IMR-90 (cell line): ENCODE data around the gene PIGU. TPM values are rescaled to one million over a fixed set of nuclear protein-coding genes. Genes with fewer than 3 reads are reported as not detected.
A peak's percentile ranks its signal among the peaks of the same experiment; 100 is the strongest.

Experiments
- ATAC-seq: fragments of 200-7000 bp; cut with Tn5 transposase; 2 replicates; pipeline ENCODE4 v1.9.1; 2020; ENCODE audit warnings: low read depth, mild to moderate bottlenecking, moderate library complexity
- BruUV-seq: library from RNA; stranded (reverse); fragments of 400-500 nt; replicated peaks from 2 replicates; lab custom pipeline; 2021; lab: Mats Ljungman, UMichigan
- CTCF ChIA-PET: fragments of 300-600 bp; formaldehyde crosslinking; extraction: SDS; loops from one replicate; lab custom pipeline; 2021; ENCODE audit warnings: antibody characterized with exemption; lab: Yijun Ruan, JAX
- POLR2A ChIA-PET: fragments of 300-600 bp; sonication (Branson Sonifier 250); formaldehyde crosslinking; loops from one replicate; lab custom pipeline; 2022; ENCODE audit warnings: antibody characterized with exemption; ENCODE audit not compliant: unreplicated experiment; lab: Charles Lee
- DNase-seq: peaks from one replicate; pipeline ENCODE4 v3.0.0; 2013
- H2AFZ ChIP-seq: replicated peaks from 2 replicates; pipeline ENCODE3; 2013; ENCODE audit warnings: low read length, mild to moderate bottlenecking; ENCODE audit not compliant: poor library complexity
- H2AK5ac ChIP-seq: 2 replicates; pipeline ENCODE4 v1.6.1; 2013; ENCODE audit warnings: low read depth, low read length, inconsistent platforms
- H2AK9ac ChIP-seq: replicated peaks from 2 replicates; pipeline ENCODE3; 2013; ENCODE audit warnings: mild to moderate bottlenecking, low read depth, low read length, moderate library complexity; ENCODE audit not compliant: poor library complexity
- H2BK120ac ChIP-seq: 2 replicates; pipeline ENCODE4 v1.6.1; 2013; ENCODE audit warnings: low read depth, low read length, inconsistent platforms
- H2BK15ac ChIP-seq: 3 replicates; pipeline ENCODE4 v1.6.1; 2013; ENCODE audit warnings: low read depth, low read length, inconsistent platforms
- H2BK20ac ChIP-seq: 2 replicates; pipeline ENCODE4 v1.6.1; 2013; ENCODE audit warnings: low read depth, mild to moderate bottlenecking, inconsistent platforms, low read length, moderate library complexity
- H2BK5ac ChIP-seq: 2 replicates; pipeline ENCODE4 v1.6.1; 2013; ENCODE audit warnings: mild to moderate bottlenecking, low read depth, low read length, inconsistent platforms; ENCODE audit not compliant: poor library complexity, severe bottlenecking
- H3K14ac ChIP-seq: replicated peaks from 2 replicates; pipeline ENCODE4 v1.6.1; 2013; ENCODE audit warnings: low read depth, low read length, inconsistent platforms
- H3K18ac ChIP-seq: 2 replicates; pipeline ENCODE4 v1.6.1; 2013; ENCODE audit warnings: low read depth, low read length, control low read depth
- H3K23ac ChIP-seq: 2 replicates; pipeline ENCODE4 v1.6.1; 2013; ENCODE audit warnings: low read depth, low read length, inconsistent platforms
- H3K27ac ChIP-seq: 2 replicates; pipeline ENCODE4 v1.5.1; 2013; ENCODE audit warnings: mild to moderate bottlenecking, control low read depth, low read length; ENCODE audit not compliant: insufficient read depth
- H3K27me3 ChIP-seq: 2 replicates; pipeline ENCODE4 v1.6.1; 2013; ENCODE audit warnings: low read length; ENCODE audit not compliant: control insufficient read depth, insufficient read depth
- H3K36me3 ChIP-seq: 2 replicates; pipeline ENCODE4 v1.6.1; 2013; ENCODE audit warnings: low read length, mixed read lengths; ENCODE audit not compliant: control insufficient read depth, insufficient read depth
- H3K4ac ChIP-seq: 2 replicates; pipeline ENCODE4 v1.6.1; 2013; ENCODE audit warnings: low read depth, low read length, inconsistent platforms
- H3K4me1 ChIP-seq: 2 replicates; pipeline ENCODE4 v1.6.1; 2013; ENCODE audit warnings: low read length, mixed read lengths; ENCODE audit not compliant: control insufficient read depth, insufficient read depth
- H3K4me2 ChIP-seq: 2 replicates; pipeline ENCODE4 v1.6.1; 2013; ENCODE audit warnings: low read depth, mild to moderate bottlenecking, control low read depth, low read length, moderate library complexity
- H3K4me3 ChIP-seq: 2 replicates; pipeline ENCODE4 v1.5.1; 2013; ENCODE audit warnings: low read depth, mild to moderate bottlenecking, control low read depth, low read length, moderate library complexity; ENCODE audit not compliant: insufficient read depth
- H3K56ac ChIP-seq: 2 replicates; pipeline ENCODE4 v1.6.1; 2013; ENCODE audit warnings: low read length, inconsistent platforms; ENCODE audit not compliant: insufficient read depth; ENCODE audit errors: extremely low read depth
- H3K79me1 ChIP-seq, 2 experiments: 2 replicates each; pipeline ENCODE4 v1.6.1; 2013; ENCODE audit warnings: low read length in 2 of 2, inconsistent platforms in 1 of 2, low read depth in 1 of 2
- H3K9ac ChIP-seq: 2 replicates; pipeline ENCODE4 v1.6.1; 2013; ENCODE audit warnings: low read depth, low read length, control low read depth
- H3K9me1 ChIP-seq: 2 replicates; pipeline ENCODE4 v1.6.1; 2013; ENCODE audit warnings: low read length, inconsistent platforms; ENCODE audit not compliant: insufficient read depth
- H3K9me3 ChIP-seq: 2 replicates; pipeline ENCODE4 v1.6.1; 2013; ENCODE audit warnings: low read length; ENCODE audit not compliant: control insufficient read depth, insufficient read depth
- H4K20me1 ChIP-seq: 2 replicates; pipeline ENCODE4 v1.6.1; 2013; ENCODE audit warnings: low read length, inconsistent platforms; ENCODE audit not compliant: insufficient read depth
- H4K5ac ChIP-seq: 2 replicates; pipeline ENCODE4 v1.6.1; 2013; ENCODE audit warnings: mild to moderate bottlenecking, low read depth, low read length, control low read depth
- H4K8ac ChIP-seq, 2 experiments: 2 replicates each; pipeline ENCODE4 v1.6.1; 2013; ENCODE audit warnings: low read depth in 2 of 2, low read length in 2 of 2, control low read depth in 1 of 2, inconsistent platforms in 1 of 2
- H4K91ac ChIP-seq: 2 replicates; pipeline ENCODE4 v1.6.1; 2013; ENCODE audit warnings: low read depth, low read length, inconsistent platforms; ENCODE audit not compliant: insufficient read depth
- BHLHE40 ChIP-seq: fragments of 150-350 bp; IDR thresholded peaks from 2 replicates; pipeline ENCODE4 v1.6.1; 2016; ENCODE audit warnings: mild to moderate bottlenecking, low read depth, low read length
- CEBPB ChIP-seq: IDR thresholded peaks from 2 replicates; pipeline ENCODE4 v1.6.1; 2012; ENCODE audit warnings: low read depth, low read length, improper control_type of control experiment
- CHD1 ChIP-seq: IDR thresholded peaks from 2 replicates; pipeline ENCODE4 v1.6.1; 2012; ENCODE audit warnings: low read depth, low read length, improper control_type of control experiment
- CTCF ChIP-seq: conservative IDR thresholded peaks from 2 replicates; pipeline ENCODE4 v1.5.1; 2012; ENCODE audit warnings: mild to moderate bottlenecking, low read depth, low read length, improper control_type of control experiment
- ELK1 ChIP-seq: fragments of 150-350 bp; IDR thresholded peaks from 2 replicates; pipeline ENCODE4 v1.6.1; 2016; ENCODE audit warnings: low read depth, mild to moderate bottlenecking, low read length, moderate library complexity, borderline replicate concordance
- FOS ChIP-seq: fragments of 150-350 bp; IDR thresholded peaks from 2 replicates; pipeline ENCODE4 v1.6.1; 2016; ENCODE audit warnings: low read depth, low read length
- MAFK ChIP-seq: IDR thresholded peaks from 2 replicates; pipeline ENCODE4 v1.6.1; 2012; ENCODE audit warnings: low read depth, low read length, improper control_type of control experiment
- MAZ ChIP-seq: IDR thresholded peaks from 2 replicates; pipeline ENCODE4 v1.6.1; 2012; ENCODE audit warnings: low read depth, mild to moderate bottlenecking, low read length, improper control_type of control experiment, moderate library complexity, borderline replicate concordance
- MXI1 ChIP-seq: IDR thresholded peaks from 2 replicates; pipeline ENCODE4 v1.6.1; 2012; ENCODE audit warnings: low read depth, mild to moderate bottlenecking, low read length, moderate library complexity, borderline replicate concordance
- NFE2L2 ChIP-seq: fragments of 150-350 bp; IDR thresholded peaks from 2 replicates; pipeline ENCODE4 v1.6.1; 2016; ENCODE audit warnings: low read depth, mild to moderate bottlenecking, low read length
- POLR2A ChIP-seq: IDR thresholded peaks from 2 replicates; pipeline ENCODE4 v1.6.1; 2012; ENCODE audit warnings: mild to moderate bottlenecking, low read depth, low read length
- RAD21 ChIP-seq: IDR thresholded peaks from 2 replicates; pipeline ENCODE4 v1.6.1; 2012; ENCODE audit warnings: low read length, improper control_type of control experiment
- RCOR1 ChIP-seq: IDR thresholded peaks from 2 replicates; pipeline ENCODE4 v1.6.1; 2012; ENCODE audit warnings: mild to moderate bottlenecking, low read length, improper control_type of control experiment; ENCODE audit not compliant: insufficient replicate concordance
- RFX5 ChIP-seq: IDR thresholded peaks from 2 replicates; pipeline ENCODE4 v1.8.0; 2012; ENCODE audit warnings: low read depth, mild to moderate bottlenecking, low read length, moderate library complexity
- SMC3 ChIP-seq: fragments of 150-350 bp; IDR thresholded peaks from 2 replicates; pipeline ENCODE4 v1.6.1; 2016; ENCODE audit warnings: low read depth, mild to moderate bottlenecking, antibody characterized with exemption, low read length, moderate library complexity
- USF2 ChIP-seq: fragments of 150-350 bp; IDR thresholded peaks from 2 replicates; pipeline ENCODE4 v1.6.1; 2017; ENCODE audit warnings: mild to moderate bottlenecking, antibody characterized with exemption, low read length, low read depth
- WGBS, 2 experiments: methylation state at CpG; one replicate each; pipeline versions ENCODE4 v1.1.5 to v1.1.7; 2013; ENCODE audit warnings: missing lambda C conversion rate in 2 of 2; ENCODE audit not compliant: insufficient read length in 1 of 2; ENCODE audit errors: extremely low coverage in 2 of 2; 5-methylcytosine and 5-hydroxymethylcytosine counted together
- dilution Hi-C: fragments of 300-500 bp; cut with HindIII; formaldehyde crosslinking; loops from one replicate; pipeline ENCODE4 v1.14.3; 2018; ENCODE audit warnings: low sequenced_read_pairs; ENCODE audit not compliant: unreplicated experiment
- in situ Hi-C: fragments of 300-500 bp; cut with MboI; formaldehyde crosslinking; loops from 3 replicates; pipeline ENCODE4 v1.14.3; 2019; ENCODE audit warnings: low sequenced_read_pairs, inconsistent platforms, mixed read lengths
- intact Hi-C: fragments of 100-400 bp; cut with micrococcal nuclease; formaldehyde crosslinking; loops from 2 replicates; pipeline ENCODE4 v1.10.0; 2022
- polyA plus RNA-seq, 3 experiments: library from polyadenylated mRNA; depleted of rRNA; stranded (reverse); fragments of >200 nt; gene quantifications; 2 replicates each; pipeline ENCODE4 v1.2.3, GENCODE V29; 2012; ENCODE audit warnings: low replicate concordance in 1 of 3
- total RNA-seq: library from RNA; depleted of rRNA; stranded (reverse); fragments of >200 nt; gene quantifications from 2 replicates; pipeline ENCODE4 v1.2.3, GENCODE V29; 2012

The PIGU gene
- total and polyA plus RNA-seq, 2 of the 4 experiments (the other 2 are of a cell fraction): 11.1 to 31.1 TPM

GRCh38 chr20:34675561-34675960, 1.3 kb downstream of the PIGU start:
- H4K8ac ChIP-seq: peak overlapping the region in 1 of 2 experiments; percentile 29; a peak in 1 of 4 replicates
- ChIA-PET CTCF (interaction anchor here (0.5 to 0.6 kb wide), 2 partner anchors 42 to 662 kb away, joined by 3 to 4 read pairs; no protein-coding TSS in a partner anchor), POLR2A (no interaction called here)
- no peak overlapping the region for H3K56ac ChIP-seq
- TF ChIP-seq CTCF: no peak
- TF ChIP-seq RCOR1: no peak
- no peak for TF ChIP-seq POLR2A
- TF ChIP-seq MXI1: no peak
- no peak for TF ChIP-seq MAFK
- no peak for TF ChIP-seq CEBPB
- no peak for TF ChIP-seq CHD1
- TF ChIP-seq FOS: no peak
- no peak for TF ChIP-seq MAZ
- TF ChIP-seq NFE2L2: no peak
- TF ChIP-seq RAD21: no peak
- no peak for TF ChIP-seq ELK1
- TF ChIP-seq RFX5: no peak
- no peak for TF ChIP-seq SMC3
- no peak for TF ChIP-seq BHLHE40
- TF ChIP-seq USF2: no peak
- intact Hi-C loops: no loop called here
- H2AK5ac ChIP-seq: no peak overlapping the region
- no peak overlapping the region for H3K4me3 ChIP-seq
- no peak overlapping the region for H2AFZ ChIP-seq
- no TSS peak for BruUV-seq
- no peak overlapping the region for H2AK9ac ChIP-seq
- no peaks in the 10 kb centered on the region for H3K9me3 ChIP-seq
- H3K27ac ChIP-seq: no peak overlapping the region
- ATAC-seq (no peak), DNase-seq (no peak)
- 0 out of 2 replicates have a peak, but pooled peaks cover 2% of the 10 kb centered on the region for H3K4me1 ChIP-seq
- no peaks in the 10 kb centered on the region for H4K20me1 ChIP-seq
- WGBS, 2 experiments: no CpG with 5 or more reads among the region's 3 CpGs
- in situ Hi-C loops: no loop called here
- H3K4ac ChIP-seq: no peak overlapping the region
- no peak overlapping the region for H2BK20ac ChIP-seq
- dilution Hi-C loops: no loop called here
- H3K23ac ChIP-seq: no peak overlapping the region
- H4K5ac ChIP-seq: no peak overlapping the region
- H4K91ac ChIP-seq: no peak overlapping the region
- no peak overlapping the region for H3K18ac ChIP-seq
- no peaks in the 10 kb centered on the region for H3K36me3 ChIP-seq
- H3K27me3 ChIP-seq: no peaks in the 10 kb centered on the region
- peaks cover 5 to 21% of the 10 kb centered on the region in 2 experiments; a peak in 3 of 4 replicates for H3K79me1 ChIP-seq
- H3K9ac ChIP-seq: no peak overlapping the region
- H2BK15ac ChIP-seq: no peak overlapping the region
- H3K9me1 ChIP-seq: no peaks in the 10 kb centered on the region; the same call in 1 of the 2 replicates
- no peak overlapping the region for H2BK5ac ChIP-seq
- no peak overlapping the region for H3K14ac ChIP-seq
- H2BK120ac ChIP-seq: no peak overlapping the region
- no peak overlapping the region for H3K4me2 ChIP-seq
